ENCODE results near the gene ANKRD24. TPM values are rescaled to one million over a fixed set of nuclear protein-coding genes. Genes with fewer than 3 reads are reported as not detected.
"Not testable (repeated sequence)": the region's sequence is repeated elsewhere in the genome, so short reads cannot be mapped to it uniquely, and the experiment has no call there.

ANKRD24 gene
- total RNA-seq, 1 donor from 2014 or later: not detected

DNA sequence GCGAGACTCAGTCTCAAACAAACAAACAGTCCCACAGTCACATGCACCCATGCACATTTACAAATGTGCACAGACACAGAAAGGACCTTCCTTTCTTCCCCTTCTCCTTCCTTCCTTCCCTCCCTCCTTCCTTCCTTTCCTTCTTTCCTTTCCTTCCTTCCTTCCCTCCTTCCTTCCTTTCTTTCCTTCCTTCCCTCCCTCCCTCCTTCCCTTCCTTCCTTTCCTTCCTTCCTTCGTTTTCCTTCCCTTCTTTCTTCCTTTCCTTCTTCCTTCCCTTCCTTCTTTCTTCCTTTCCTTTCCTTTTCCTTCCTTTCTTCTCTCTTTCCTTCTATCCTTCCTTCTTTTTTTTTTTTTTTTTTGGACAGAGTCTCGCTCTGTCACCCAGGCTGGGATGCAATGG, 30.6 kb downstream of the ANKRD24 start:
- no peak for DNase-seq (ENCODE audit: low read depth)
- no peak overlapping the region for H3K4me3 ChIP-seq (ENCODE audit: low read depth, low read length)
- TF ChIP-seq, protein P1, sequence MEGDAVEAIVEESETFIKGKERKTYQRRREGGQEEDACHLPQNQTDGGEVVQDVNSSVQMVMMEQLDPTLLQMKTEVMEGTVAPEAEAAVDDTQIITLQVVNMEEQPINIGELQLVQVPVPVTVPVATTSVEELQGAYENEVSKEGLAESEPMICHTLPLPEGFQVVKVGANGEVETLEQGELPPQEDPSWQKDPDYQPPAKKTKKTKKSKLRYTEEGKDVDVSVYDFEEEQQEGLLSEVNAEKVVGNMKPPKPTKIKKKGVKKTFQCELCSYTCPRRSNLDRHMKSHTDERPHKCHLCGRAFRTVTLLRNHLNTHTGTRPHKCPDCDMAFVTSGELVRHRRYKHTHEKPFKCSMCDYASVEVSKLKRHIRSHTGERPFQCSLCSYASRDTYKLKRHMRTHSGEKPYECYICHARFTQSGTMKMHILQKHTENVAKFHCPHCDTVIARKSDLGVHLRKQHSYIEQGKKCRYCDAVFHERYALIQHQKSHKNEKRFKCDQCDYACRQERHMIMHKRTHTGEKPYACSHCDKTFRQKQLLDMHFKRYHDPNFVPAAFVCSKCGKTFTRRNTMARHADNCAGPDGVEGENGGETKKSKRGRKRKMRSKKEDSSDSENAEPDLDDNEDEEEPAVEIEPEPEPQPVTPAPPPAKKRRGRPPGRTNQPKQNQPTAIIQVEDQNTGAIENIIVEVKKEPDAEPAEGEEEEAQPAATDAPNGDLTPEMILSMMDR (conservative IDR thresholded peaks at IDR 0.05; ENCODE audit: low read depth, low read length): no peak

DNA sequence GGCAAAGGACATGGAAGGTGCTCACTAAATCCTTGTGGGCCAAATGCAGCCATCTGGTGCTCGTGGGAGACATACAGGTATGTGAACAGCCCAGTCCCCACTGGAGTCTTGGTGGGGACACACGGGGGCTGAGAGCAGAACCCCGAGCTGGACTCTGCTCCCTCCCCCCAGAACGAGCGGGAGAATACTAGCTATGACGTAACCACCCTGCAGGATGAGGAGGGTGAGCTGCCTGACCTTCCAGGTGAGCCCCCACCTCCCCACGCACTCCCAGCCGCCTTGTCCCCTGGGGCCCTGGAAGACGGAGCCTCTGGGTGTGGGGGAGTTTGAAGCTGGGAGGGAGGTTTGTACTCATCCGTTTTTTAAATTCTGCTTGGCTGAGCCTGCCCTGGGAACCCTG, 33.3 kb downstream of the ANKRD24 start:
- no peak overlapping the region for H3K4me3 ChIP-seq (ENCODE audit: low read depth, low read length)
- TF ChIP-seq, protein P1 (conservative IDR thresholded peaks at IDR 0.05; ENCODE audit: low read depth, low read length): no peak
- DNase-seq (ENCODE audit: low read depth): no peak

- no peak for DNase-seq (ENCODE audit: low read depth)
- TF ChIP-seq, protein P1 (conservative IDR thresholded peaks at IDR 0.05; ENCODE audit: low read depth, low read length): no peak
- no peak overlapping the region for H3K4me3 ChIP-seq (ENCODE audit: low read depth, low read length)
Measured at GRCh38 chr19:4216846-4217245, 34.4 kb downstream of the ANKRD24 start.

- H3K4me3 ChIP-seq (ENCODE audit: low read depth, low read length): no peak overlapping the region
- TF ChIP-seq, protein P1 (conservative IDR thresholded peaks at IDR 0.05; ENCODE audit: low read depth, low read length): no peak
- DNase-seq (ENCODE audit: low read depth): no peak
Measured at GRCh38 chr19:4217429-4218264, 35.2 kb downstream of the ANKRD24 start.

- DNase-seq (ENCODE audit: low read depth); H3K4me3 ChIP-seq (ENCODE audit: low read depth, low read length): not testable (repeated sequence)
Measured at GRCh38 chr19:4218523-4218922, 36.0 kb downstream of the ANKRD24 start.

DNA sequence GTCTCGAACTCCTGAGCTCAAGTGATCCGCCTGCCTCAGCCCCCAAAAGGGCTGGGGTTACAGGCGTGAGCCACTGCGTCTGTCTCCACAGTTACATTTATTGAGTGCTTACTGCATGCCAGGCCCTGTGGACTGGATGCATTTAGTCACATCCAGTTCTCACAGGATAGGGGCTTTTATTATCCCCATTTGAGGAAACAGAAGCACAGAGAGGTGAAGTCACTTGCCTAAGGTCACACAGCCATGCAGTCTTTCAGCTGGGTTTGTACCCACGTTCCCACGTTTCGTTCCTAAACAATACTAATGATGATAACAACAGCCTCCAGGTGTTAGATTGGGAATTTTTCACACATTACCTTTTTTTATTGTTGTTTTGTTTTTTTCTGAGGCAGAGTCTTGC, 37.7 kb downstream of the ANKRD24 start:
- H3K4me3 ChIP-seq (ENCODE audit: low read depth, low read length): no peak overlapping the region
- no peak for DNase-seq (ENCODE audit: low read depth)
- TF ChIP-seq, protein P1 (conservative IDR thresholded peaks at IDR 0.05; ENCODE audit: low read depth, low read length): no peak

DNA sequence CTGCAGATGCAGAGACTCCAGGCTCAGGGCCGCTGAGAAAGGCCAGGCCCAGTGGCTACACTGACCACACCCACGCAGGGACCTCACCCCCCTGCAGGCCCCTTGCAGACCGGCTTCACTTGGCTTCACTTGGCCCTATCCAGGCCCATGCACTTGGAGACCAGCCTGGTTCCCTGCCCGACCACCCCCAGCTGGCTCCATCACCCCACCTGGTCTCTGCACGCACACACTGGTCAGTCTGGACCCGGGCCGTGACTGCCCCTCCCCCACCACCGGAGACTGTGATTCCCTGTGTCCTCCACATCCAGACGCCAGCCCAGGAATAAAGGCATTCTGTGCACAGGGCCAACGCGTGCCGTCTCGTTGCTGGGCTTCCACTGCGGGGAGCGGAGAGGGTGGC, 42.0 kb downstream of the ANKRD24 start:
- DNase-seq (ENCODE audit: low read depth): no peak

More for the DNA sequence above, 42.0 kb downstream of the ANKRD24 start:
- TF ChIP-seq, protein P1 (conservative IDR thresholded peaks at IDR 0.05; ENCODE audit: low read depth, low read length): no peak
- no peak overlapping the region for H3K4me3 ChIP-seq (ENCODE audit: low read depth, low read length)

Measured in epithelial cell of proximal tubule (primary cell).